Liver (tissue), 9 donors: ENCODE measurements around the gene RGR. TPM values are rescaled to one million over a fixed set of nuclear protein-coding genes. Genes with fewer than 3 reads are reported as not detected.

Experiments used
- DNase-seq: peaks from one replicate; pipeline ENCODE4 v3.0.0-alpha.2; 2017; ENCODE audit warnings: low spot score
- H3K27ac ChIP-seq, 2 donors: one replicate each; pipeline ENCODE4 v1.7.0; 2013; ENCODE audit warnings: inconsistent platforms in 2 of 2, low read length in 2 of 2, control low read depth in 1 of 2, low read depth in 1 of 2, mild to moderate bottlenecking in 1 of 2
- H3K27me3 ChIP-seq, 4 donors: one replicate each; pipeline versions ENCODE4 v1.6.1 to v1.7.0; 2013; ENCODE audit warnings: low read length in 3 of 4, inconsistent platforms in 1 of 4, mild to moderate bottlenecking in 1 of 4, moderate library complexity in 1 of 4; ENCODE audit not compliant: control insufficient read depth in 4 of 4, insufficient read depth in 4 of 4
- H3K36me3 ChIP-seq, 4 donors: one replicate each; pipeline versions ENCODE4 v1.6.1 to v1.7.0; 2013; ENCODE audit warnings: low read length in 3 of 4, mild to moderate bottlenecking in 3 of 4, low read depth in 1 of 4, moderate library complexity in 1 of 4; ENCODE audit not compliant: control insufficient read depth in 4 of 4, insufficient read depth in 3 of 4
- H3K4me1 ChIP-seq, 4 donors: one replicate each; pipeline versions ENCODE4 v1.6.1 to v1.7.0; 2013; ENCODE audit warnings: low read length in 3 of 4, mild to moderate bottlenecking in 3 of 4, moderate library complexity in 1 of 4; ENCODE audit not compliant: control insufficient read depth in 4 of 4, insufficient read depth in 4 of 4
- H3K4me3 ChIP-seq, 3 donors: one replicate each; pipeline versions ENCODE4 v1.6.1 to v1.7.0; 2013; ENCODE audit warnings: low read length in 3 of 3, control low read depth in 1 of 3, low read depth in 1 of 3, mild to moderate bottlenecking in 1 of 3
- H3K9ac ChIP-seq, 2 donors: one replicate each; pipeline ENCODE4 v1.7.0; 2013; ENCODE audit warnings: low read length in 2 of 2, mild to moderate bottlenecking in 2 of 2, moderate library complexity in 2 of 2, control low read depth in 1 of 2, low read depth in 1 of 2
- H3K9me3 ChIP-seq, 4 donors: one replicate each; pipeline versions ENCODE4 v1.6.1 to v1.7.0; 2013; ENCODE audit warnings: low read length in 3 of 4; ENCODE audit not compliant: control insufficient read depth in 4 of 4
- EGR1 ChIP-seq, 2 donors: IDR thresholded peaks; 2 replicates each; pipeline ENCODE4 v1.6.1; 2016 to 2018; ENCODE audit warnings: antibody characterized with exemption in 2 of 2, low read depth in 2 of 2
- FOXA1 ChIP-seq: IDR thresholded peaks from 2 replicates; pipeline ENCODE4 v1.6.1; 2016; ENCODE audit warnings: antibody characterized with exemption
- FOXA2 ChIP-seq: IDR thresholded peaks from 2 replicates; pipeline ENCODE4 v1.6.1; 2016; ENCODE audit warnings: antibody characterized with exemption
- GABPA ChIP-seq, 2 donors: IDR thresholded peaks in 1 of 2; conservative IDR thresholded peaks in 1 of 2; 2 replicates each; pipeline ENCODE4 v1.6.1; 2016; ENCODE audit warnings: antibody characterized with exemption in 2 of 2, mild to moderate bottlenecking in 1 of 2, moderate library complexity in 1 of 2
- HNF4A ChIP-seq, 2 donors: conservative IDR thresholded peaks; 2 replicates each; pipeline ENCODE4 v1.6.1; 2016; ENCODE audit warnings: antibody characterized with exemption in 2 of 2, mild to moderate bottlenecking in 2 of 2
- HNF4G ChIP-seq: IDR thresholded peaks from 2 replicates; pipeline ENCODE4 v1.6.1; 2016; ENCODE audit warnings: antibody characterized with exemption
- JUND ChIP-seq, 2 donors: IDR thresholded peaks; 2 replicates each; pipeline ENCODE4 v1.6.1; 2016; ENCODE audit warnings: antibody characterized with exemption in 2 of 2
- MAX ChIP-seq: IDR thresholded peaks from 2 replicates; pipeline ENCODE4 v1.6.1; 2016; ENCODE audit warnings: antibody characterized with exemption
- NR2F2 ChIP-seq: IDR thresholded peaks from 2 replicates; pipeline ENCODE4 v1.6.1; 2016; ENCODE audit warnings: antibody characterized with exemption
- RAD21 ChIP-seq, 2 donors: IDR thresholded peaks; 2 replicates each; pipeline ENCODE4 v1.6.1; 2016; ENCODE audit warnings: antibody characterized with exemption in 2 of 2, mild to moderate bottlenecking in 2 of 2
- RXRA ChIP-seq, 2 donors: IDR thresholded peaks; 2 replicates each; pipeline ENCODE4 v1.6.1; 2017 to 2018; ENCODE audit warnings: antibody characterized with exemption in 2 of 2, mild to moderate bottlenecking in 1 of 2
- SP1 ChIP-seq: IDR thresholded peaks from 2 replicates; pipeline ENCODE4 v1.6.1; 2018; ENCODE audit warnings: antibody characterized with exemption, mild to moderate bottlenecking
- TAF1 ChIP-seq: conservative IDR thresholded peaks from 2 replicates; pipeline ENCODE4 v1.6.1; 2016; ENCODE audit warnings: antibody characterized with exemption, mild to moderate bottlenecking
- YY1 ChIP-seq: IDR thresholded peaks from 2 replicates; pipeline ENCODE4 v1.6.1; 2016; ENCODE audit warnings: antibody characterized with exemption, mild to moderate bottlenecking
- ZBTB33 ChIP-seq: IDR thresholded peaks from 2 replicates; pipeline ENCODE4 v1.6.1; 2016; ENCODE audit warnings: antibody characterized with exemption
- WGBS: extraction: QIAGEN DNeasy Blood & Tissue Kit; methylation state at CpG from one replicate; pipeline ENCODE4 v1.1.7; 2013; 5-methylcytosine and 5-hydroxymethylcytosine counted together
- polyA plus RNA-seq, 2 donors: library from polyadenylated mRNA; stranded (reverse) in 1 of 2; unstranded in 1 of 2; fragments of 200-250 nt in 1 of 2; fragments of >200 nt in 1 of 2; fragmentation: Nextera tagmentation in 1 of 2; extraction: Ambion mirVana in 1 of 2; gene quantifications; one replicate each; pipeline versions ENCODE4 v1.2.1 to v1.2.3, GENCODE V29; 2013 to 2015
- total RNA-seq, 2 donors: library from RNA; depleted of rRNA; stranded (reverse); fragments of >200 nt; gene quantifications; one replicate each; pipeline ENCODE4 v1.2.3, GENCODE V29; 2014
- TF ChIP-seq, protein P1 (sequence below): fragments of 150-350 bp; IDR thresholded peaks from 2 replicates; pipeline ENCODE4 v1.5.1; 2017; ENCODE audit warnings: improper control_type of control experiment, low read depth, low read length; ENCODE audit not compliant: missing input control
- TF ChIP-seq, protein P2 (sequence below): IDR thresholded peaks from 2 replicates; pipeline ENCODE4 v1.6.1; 2016; ENCODE audit warnings: antibody characterized with exemption, mild to moderate bottlenecking
- TF ChIP-seq, protein P3 (sequence below): IDR thresholded peaks from 2 replicates; pipeline ENCODE4 v1.6.1; 2016; ENCODE audit warnings: antibody characterized with exemption
- donor health status: healthy.
- donor health status: healthy.
- donor health status: healthy.
- donor health status: healthy.
- donor health status: healthy.

The RGR gene
- total and polyA plus RNA-seq, 4 donors: not detected

GRCh38 chr10:84291384-84291783 lies 46.5 kb downstream of the RGR start:
- Histone ChIP-seq H3K36me3 (no peaks in the 10 kb centered on the region), H3K4me1 (no peaks in the 10 kb centered on the region), H3K4me3 (no peak overlapping the region), H3K27me3 (no peaks in the 10 kb centered on the region), H3K9ac (no peak overlapping the region), H3K9me3 (no peaks in the 10 kb centered on the region), H3K27ac (no peak overlapping the region)
- TF ChIP-seq HNF4G (no peak), ZBTB33 (no peak), EGR1 (IDR thresholded peaks at IDR 0.05; ENCODE audit: low read depth in 2 of 2) (no peak), RXRA (IDR thresholded peaks at IDR 0.05) (no peak), NR2F2 (no peak), YY1 (no peak), SP1 (no peak)
- TF ChIP-seq, protein P1, sequence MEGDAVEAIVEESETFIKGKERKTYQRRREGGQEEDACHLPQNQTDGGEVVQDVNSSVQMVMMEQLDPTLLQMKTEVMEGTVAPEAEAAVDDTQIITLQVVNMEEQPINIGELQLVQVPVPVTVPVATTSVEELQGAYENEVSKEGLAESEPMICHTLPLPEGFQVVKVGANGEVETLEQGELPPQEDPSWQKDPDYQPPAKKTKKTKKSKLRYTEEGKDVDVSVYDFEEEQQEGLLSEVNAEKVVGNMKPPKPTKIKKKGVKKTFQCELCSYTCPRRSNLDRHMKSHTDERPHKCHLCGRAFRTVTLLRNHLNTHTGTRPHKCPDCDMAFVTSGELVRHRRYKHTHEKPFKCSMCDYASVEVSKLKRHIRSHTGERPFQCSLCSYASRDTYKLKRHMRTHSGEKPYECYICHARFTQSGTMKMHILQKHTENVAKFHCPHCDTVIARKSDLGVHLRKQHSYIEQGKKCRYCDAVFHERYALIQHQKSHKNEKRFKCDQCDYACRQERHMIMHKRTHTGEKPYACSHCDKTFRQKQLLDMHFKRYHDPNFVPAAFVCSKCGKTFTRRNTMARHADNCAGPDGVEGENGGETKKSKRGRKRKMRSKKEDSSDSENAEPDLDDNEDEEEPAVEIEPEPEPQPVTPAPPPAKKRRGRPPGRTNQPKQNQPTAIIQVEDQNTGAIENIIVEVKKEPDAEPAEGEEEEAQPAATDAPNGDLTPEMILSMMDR: no peak
- TF ChIP-seq, protein P2, sequence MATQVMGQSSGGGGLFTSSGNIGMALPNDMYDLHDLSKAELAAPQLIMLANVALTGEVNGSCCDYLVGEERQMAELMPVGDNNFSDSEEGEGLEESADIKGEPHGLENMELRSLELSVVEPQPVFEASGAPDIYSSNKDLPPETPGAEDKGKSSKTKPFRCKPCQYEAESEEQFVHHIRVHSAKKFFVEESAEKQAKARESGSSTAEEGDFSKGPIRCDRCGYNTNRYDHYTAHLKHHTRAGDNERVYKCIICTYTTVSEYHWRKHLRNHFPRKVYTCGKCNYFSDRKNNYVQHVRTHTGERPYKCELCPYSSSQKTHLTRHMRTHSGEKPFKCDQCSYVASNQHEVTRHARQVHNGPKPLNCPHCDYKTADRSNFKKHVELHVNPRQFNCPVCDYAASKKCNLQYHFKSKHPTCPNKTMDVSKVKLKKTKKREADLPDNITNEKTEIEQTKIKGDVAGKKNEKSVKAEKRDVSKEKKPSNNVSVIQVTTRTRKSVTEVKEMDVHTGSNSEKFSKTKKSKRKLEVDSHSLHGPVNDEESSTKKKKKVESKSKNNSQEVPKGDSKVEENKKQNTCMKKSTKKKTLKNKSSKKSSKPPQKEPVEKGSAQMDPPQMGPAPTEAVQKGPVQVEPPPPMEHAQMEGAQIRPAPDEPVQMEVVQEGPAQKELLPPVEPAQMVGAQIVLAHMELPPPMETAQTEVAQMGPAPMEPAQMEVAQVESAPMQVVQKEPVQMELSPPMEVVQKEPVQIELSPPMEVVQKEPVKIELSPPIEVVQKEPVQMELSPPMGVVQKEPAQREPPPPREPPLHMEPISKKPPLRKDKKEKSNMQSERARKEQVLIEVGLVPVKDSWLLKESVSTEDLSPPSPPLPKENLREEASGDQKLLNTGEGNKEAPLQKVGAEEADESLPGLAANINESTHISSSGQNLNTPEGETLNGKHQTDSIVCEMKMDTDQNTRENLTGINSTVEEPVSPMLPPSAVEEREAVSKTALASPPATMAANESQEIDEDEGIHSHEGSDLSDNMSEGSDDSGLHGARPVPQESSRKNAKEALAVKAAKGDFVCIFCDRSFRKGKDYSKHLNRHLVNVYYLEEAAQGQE: peak; percentile 99
- no peak for DNase-seq
- WGBS: 51% methylated on average over 1 of the region's 1 CpG

GRCh38 chr10:84292502-84292901 lies 47.6 kb downstream of the RGR start:
- H3K9ac ChIP-seq: no peak overlapping the region
- H3K27me3 ChIP-seq: no peaks in the 10 kb centered on the region
- H3K36me3 ChIP-seq: no peaks in the 10 kb centered on the region
- no peak for DNase-seq
- no peaks in the 10 kb centered on the region for H3K9me3 ChIP-seq
- no peak overlapping the region for H3K4me3 ChIP-seq
- H3K4me1 ChIP-seq: no peaks in the 10 kb centered on the region
- WGBS: 97% methylated on average over 2 of the region's 2 CpGs
- no peak overlapping the region for H3K27ac ChIP-seq
- no peak for TF ChIP-seq JUND (IDR thresholded peaks at IDR 0.05)
- TF ChIP-seq NR2F2: no peak
- TF ChIP-seq HNF4G: no peak
- no peak for TF ChIP-seq RXRA (IDR thresholded peaks at IDR 0.05)
- no peak for TF ChIP-seq EGR1 (IDR thresholded peaks at IDR 0.05; ENCODE audit: low read depth in 2 of 2)
- no peak for TF ChIP-seq HNF4A (conservative IDR thresholded peaks at IDR 0.05)
- TF ChIP-seq FOXA2: no peak
- no peak for TF ChIP-seq GABPA (IDR thresholded peaks at IDR 0.05 in 1 of 2, conservative IDR thresholded peaks at IDR 0.05 in 1 of 2)
- TF ChIP-seq, protein P3, sequence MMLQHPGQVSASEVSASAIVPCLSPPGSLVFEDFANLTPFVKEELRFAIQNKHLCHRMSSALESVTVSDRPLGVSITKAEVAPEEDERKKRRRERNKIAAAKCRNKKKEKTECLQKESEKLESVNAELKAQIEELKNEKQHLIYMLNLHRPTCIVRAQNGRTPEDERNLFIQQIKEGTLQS: no peak
- TF ChIP-seq TAF1: no peak
- TF ChIP-seq, protein P2: no peak
- no peak for TF ChIP-seq SP1
- TF ChIP-seq FOXA1: no peak
- TF ChIP-seq RAD21 (IDR thresholded peaks at IDR 0.05): no peak
- no peak for TF ChIP-seq YY1
- TF ChIP-seq, protein P1: no peak
- no peak for TF ChIP-seq MAX
